ENCODE results near the gene BCR. TPM values are rescaled to one million over a fixed set of nuclear protein-coding genes. Genes with fewer than 3 reads are reported as not detected.

BCR gene
- total RNA-seq, 1 experiment from 2014 or later = 32.4 TPM

- in situ Hi-C loops (cut with HindIII; ENCODE audit: low sequenced_read_pairs) = no loop called here
- no peak for DNase-seq (ENCODE audit: low spot score)
These were observed 13.3 kb upstream of the BCR start for GRCh38 chr22:23166841-23167616.

- peak; percentile 92 for DNase-seq (ENCODE audit: low spot score)
- in situ Hi-C loops (cut with HindIII; ENCODE audit: low sequenced_read_pairs) = no loop called here
These were observed 11.8 kb upstream of the BCR start for GRCh38 chr22:23168391-23169042.

DNA sequence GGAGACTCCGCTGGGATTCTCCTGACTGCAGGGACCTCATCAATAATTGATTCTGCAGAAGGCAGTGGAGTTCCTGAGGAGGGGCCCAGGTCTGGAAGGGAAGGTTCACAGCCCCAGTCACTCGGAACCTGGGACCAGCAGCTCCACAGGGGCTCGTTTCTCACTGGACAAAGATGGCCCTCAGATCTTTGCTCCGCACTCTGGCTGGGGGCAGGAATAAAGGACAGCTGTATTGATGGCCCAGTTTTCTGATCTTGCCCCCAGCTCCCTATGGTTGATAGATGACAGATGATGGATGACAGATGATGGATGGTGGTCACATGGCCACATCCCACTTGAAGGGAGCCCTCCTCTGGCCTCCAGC, 11.3 kb upstream of the BCR start:
- in situ Hi-C loops (cut with HindIII; ENCODE audit: low sequenced_read_pairs) = no loop called here
- no peak for DNase-seq (ENCODE audit: low spot score)

DNA sequence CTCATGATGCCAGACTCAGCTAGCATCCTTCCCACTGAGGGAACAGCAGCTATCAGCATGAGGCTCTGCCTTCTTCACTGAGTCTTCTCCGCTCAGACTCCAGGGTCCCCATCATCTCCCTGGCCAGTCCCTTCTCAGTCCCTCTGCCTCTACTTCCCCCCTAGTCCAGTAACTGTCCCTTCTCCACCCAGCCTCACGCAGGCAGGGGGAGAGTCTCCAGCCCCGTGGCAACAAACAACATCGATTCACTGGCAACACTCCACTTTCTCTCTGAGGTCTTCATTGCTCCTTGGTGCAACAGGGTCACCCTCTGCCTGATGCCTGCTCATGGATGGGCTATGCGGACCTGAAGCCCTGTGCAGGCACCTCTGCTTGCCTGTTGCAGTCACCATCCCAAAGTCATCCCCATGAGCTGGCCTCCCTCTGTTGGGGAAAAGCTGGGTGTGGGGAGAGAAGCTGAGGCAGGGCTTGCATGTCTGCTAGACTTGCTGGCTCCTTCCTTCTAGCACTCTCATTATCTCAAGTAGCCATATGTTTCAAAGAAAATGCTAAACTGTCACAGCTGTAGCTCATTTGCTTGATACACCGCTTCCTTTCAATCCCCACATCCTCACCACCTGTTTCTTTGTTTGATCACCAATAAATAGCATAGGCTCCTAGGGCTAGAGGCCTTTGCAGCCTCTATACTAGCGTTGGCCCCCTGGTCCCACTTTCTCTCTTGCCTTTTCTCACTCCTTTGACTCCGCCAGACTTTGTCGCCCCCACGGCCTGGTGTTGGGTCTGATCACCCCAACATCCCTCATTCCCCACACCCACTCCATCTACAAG, 4.3 kb upstream of the BCR start:
- in situ Hi-C loops (cut with HindIII; ENCODE audit: low sequenced_read_pairs) = no loop called here
- no peak for DNase-seq (ENCODE audit: low spot score)

DNA sequence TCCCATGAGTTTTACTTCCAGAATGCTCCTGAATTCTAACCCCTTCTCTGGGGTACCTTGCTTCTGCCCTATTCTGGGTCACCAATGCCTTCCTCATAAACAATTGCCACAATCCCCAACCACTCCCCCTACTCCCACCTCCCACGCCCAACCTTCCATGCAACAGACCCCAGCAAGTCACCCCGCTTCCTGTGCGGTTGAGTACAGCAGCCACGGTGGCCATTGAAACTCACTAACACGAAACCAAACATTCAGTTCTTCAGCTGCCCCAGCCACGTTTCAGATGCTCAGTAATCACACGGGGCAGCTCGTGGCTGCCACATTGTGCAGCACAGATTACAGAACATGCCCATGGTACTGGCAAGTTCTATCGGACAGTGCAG, 3.7 kb upstream of the BCR start:
- DNase-seq (ENCODE audit: low spot score) = no peak
- in situ Hi-C loops (cut with HindIII; ENCODE audit: low sequenced_read_pairs) = no loop called here

DNA sequence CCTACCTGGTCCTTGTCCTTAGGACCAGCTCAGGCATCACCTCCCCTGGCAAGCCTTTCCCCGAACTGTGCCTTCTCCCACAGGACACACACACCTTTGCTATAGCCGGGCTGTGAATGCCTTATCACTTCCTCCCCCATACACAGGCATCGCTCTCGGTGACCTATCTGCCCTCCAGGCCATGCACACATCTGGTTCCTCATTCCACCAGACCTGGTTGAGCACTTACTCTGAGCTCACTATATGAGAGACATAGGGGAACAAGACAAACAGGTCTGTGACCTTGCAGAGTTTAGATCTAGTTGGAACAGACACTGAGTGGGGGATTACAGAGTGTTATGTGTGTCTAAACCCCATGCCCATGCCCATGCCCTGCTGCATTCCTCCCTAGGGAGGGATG, 3.1 kb upstream of the BCR start:
- in situ Hi-C loops (cut with HindIII; ENCODE audit: low sequenced_read_pairs) = no loop called here

GRCh38 chr22:23178512-23179254, 1.6 kb upstream of the BCR start:
- in situ Hi-C loops (cut with HindIII; ENCODE audit: low sequenced_read_pairs) = no loop called here
- peak; percentile 83 for DNase-seq (ENCODE audit: low spot score)

More for the DNA sequence above, 3.1 kb upstream of the BCR start:
- DNase-seq (ENCODE audit: low spot score) = no peak

GRCh38 chr22:23179381-23180299, 669 bp upstream of the BCR start:
- peak; percentile 53 for DNase-seq (ENCODE audit: low spot score)
- in situ Hi-C loops (cut with HindIII; ENCODE audit: low sequenced_read_pairs) = no loop called here

- DNase-seq (ENCODE audit: low spot score) = no peak
- in situ Hi-C loops (cut with HindIII; ENCODE audit: low sequenced_read_pairs) = no loop called here
These were observed 798 bp downstream of the BCR start for GRCh38 chr22:23180893-23181720.

GRCh38 chr22:23181721-23182308, 1.5 kb downstream of the BCR start:
- no peak for DNase-seq (ENCODE audit: low spot score)

GRCh38 chr22:23182309-23183060, 2.2 kb downstream of the BCR start:
- peak; percentile 78 for DNase-seq (ENCODE audit: low spot score)
- in situ Hi-C loops (cut with HindIII; ENCODE audit: low sequenced_read_pairs) = no loop called here

More at GRCh38 chr22:23181721-23182308, 1.5 kb downstream of the BCR start:
- in situ Hi-C loops (cut with HindIII; ENCODE audit: low sequenced_read_pairs) = no loop called here

DNA sequence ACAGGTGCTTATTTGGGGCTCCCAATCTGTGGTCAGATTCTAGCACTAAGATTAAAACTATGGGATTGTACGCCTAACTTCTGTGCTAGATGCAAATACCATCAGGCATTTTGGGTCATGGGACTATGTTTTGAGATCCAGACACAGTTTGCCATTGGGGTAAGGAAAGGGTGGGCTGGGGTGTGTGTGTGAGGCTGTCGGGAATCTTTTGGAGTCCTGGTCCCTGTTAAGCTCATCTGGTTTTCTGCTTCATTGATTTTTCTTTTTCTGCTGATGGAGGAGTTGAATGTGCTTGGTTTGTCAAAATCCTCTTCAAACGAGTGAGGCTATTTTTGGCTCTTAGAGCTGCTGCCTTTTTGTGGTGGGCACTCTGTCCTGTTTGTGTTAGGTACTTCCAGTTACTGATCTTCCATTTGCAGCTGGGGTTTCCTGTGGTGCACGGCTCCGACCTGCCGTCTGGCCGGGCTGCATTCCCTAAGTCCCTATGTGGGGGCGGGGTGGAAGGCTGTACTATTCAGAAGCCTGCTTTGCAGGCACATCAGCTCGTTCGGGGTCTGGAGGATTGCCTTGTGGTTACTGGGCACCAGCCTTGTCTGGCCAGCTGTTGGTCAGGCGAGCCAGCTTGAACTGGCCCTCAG, 2.9 kb downstream of the BCR start:
- peak; percentile 68 for DNase-seq (ENCODE audit: low spot score)
- in situ Hi-C loops (cut with HindIII; ENCODE audit: low sequenced_read_pairs) = no loop called here

GRCh38 chr22:23184100-23184763, 3.9 kb downstream of the BCR start:
- in situ Hi-C loops (cut with HindIII; ENCODE audit: low sequenced_read_pairs) = no loop called here
- DNase-seq (ENCODE audit: low spot score) = no peak

- no peak for DNase-seq (ENCODE audit: low spot score)
- in situ Hi-C loops (cut with HindIII; ENCODE audit: low sequenced_read_pairs) = no loop called here
These were observed 4.4 kb downstream of the BCR start for GRCh38 chr22:23184764-23185113.

GRCh38 chr22:23187211-23187610, 6.9 kb downstream of the BCR start:
- DNase-seq (ENCODE audit: low spot score) = no peak
- in situ Hi-C loops (cut with HindIII; ENCODE audit: low sequenced_read_pairs) = no loop called here

Data from G401 (cell line).